NB4 (cell line): ENCODE measurements around the gene KRT3.

Experiments
- POLR2A ChIP-seq: IDR thresholded peaks from 2 replicates; pipeline ENCODE4 v1.6.1; 2011; ENCODE audit warnings: mild to moderate bottlenecking; ENCODE audit not compliant: insufficient read length; ENCODE audit errors: extremely low read depth
- TF ChIP-seq, protein P1 (sequence below): IDR thresholded peaks from one replicate; pipeline ENCODE4 v1.5.1; 2012; ENCODE audit warnings: low read depth, low read length

- TF ChIP-seq, protein P1, sequence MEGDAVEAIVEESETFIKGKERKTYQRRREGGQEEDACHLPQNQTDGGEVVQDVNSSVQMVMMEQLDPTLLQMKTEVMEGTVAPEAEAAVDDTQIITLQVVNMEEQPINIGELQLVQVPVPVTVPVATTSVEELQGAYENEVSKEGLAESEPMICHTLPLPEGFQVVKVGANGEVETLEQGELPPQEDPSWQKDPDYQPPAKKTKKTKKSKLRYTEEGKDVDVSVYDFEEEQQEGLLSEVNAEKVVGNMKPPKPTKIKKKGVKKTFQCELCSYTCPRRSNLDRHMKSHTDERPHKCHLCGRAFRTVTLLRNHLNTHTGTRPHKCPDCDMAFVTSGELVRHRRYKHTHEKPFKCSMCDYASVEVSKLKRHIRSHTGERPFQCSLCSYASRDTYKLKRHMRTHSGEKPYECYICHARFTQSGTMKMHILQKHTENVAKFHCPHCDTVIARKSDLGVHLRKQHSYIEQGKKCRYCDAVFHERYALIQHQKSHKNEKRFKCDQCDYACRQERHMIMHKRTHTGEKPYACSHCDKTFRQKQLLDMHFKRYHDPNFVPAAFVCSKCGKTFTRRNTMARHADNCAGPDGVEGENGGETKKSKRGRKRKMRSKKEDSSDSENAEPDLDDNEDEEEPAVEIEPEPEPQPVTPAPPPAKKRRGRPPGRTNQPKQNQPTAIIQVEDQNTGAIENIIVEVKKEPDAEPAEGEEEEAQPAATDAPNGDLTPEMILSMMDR = no peak
- no peak for TF ChIP-seq POLR2A
Measured at GRCh38 chr12:52761802-52762201, 34.1 kb downstream of the KRT3 start.
